NK-92 (cell line): ENCODE data around the gene ANTXRL.
"Not testable (repeated sequence)": the region's sequence is repeated elsewhere in the genome, so short reads cannot be mapped to it uniquely, and the experiment has no call there.

ENCODE experiments used
- DNase-seq: peaks from one replicate; lab custom pipeline; 2025; ENCODE audit not compliant: unreplicated experiment; lab: John Stamatoyannopoulos, UW

The ANTXRL gene

DNA sequence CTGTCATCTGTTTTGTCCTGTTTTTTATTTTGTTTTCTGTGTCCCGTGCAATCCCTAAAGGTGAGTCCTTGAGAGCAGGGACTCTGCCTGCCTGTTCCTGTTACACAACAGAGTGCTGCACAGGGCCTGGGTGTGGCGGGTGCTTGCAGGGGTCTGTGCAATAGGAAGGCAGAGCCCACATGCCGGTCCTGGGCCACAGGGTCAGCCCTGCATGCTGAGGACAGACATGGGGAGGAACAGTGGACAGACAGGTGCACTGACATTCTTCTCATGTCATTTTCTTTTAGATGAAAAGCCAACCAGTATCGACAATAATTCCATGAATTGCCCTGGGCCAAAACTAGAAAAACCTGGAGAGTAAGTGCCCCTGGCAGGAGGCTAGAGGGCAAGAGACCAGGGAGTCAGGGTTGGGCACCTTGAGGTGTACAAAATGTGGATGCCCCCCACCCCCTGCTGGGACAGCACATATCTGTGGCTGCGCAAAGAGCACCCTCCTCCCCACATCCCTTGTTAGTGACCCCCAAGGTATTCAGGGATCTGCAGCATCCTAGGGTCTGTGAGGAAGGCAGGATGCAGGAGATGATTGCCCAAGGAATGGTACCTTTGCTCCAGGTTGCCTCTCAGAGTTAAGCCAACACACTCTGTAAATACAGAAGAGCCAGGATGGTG lies 19.9 kb downstream of the ANTXRL start:
- no peak for DNase-seq

GRCh38 chr10:46307281-46308112 lies 20.7 kb downstream of the ANTXRL start:
- no peak for DNase-seq

DNA sequence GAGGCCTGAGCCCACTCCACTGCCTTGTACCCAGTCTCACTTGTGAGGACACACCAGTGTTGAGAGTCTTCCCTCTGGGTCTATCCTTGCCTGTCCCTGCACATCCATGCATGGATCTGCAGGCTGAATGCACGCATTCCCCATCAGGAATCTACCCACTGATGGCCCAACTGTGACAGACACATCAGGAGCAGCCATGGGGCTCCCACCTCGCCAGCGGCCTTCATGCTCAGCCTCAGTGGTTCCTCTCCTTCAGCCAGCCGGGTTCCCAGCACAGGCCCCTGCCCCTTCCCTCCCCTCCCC lies 21.3 kb downstream of the ANTXRL start:
- DNase-seq = no peak

GRCh38 chr10:46308666-46309450 lies 22.1 kb downstream of the ANTXRL start:
- DNase-seq = no peak

DNA sequence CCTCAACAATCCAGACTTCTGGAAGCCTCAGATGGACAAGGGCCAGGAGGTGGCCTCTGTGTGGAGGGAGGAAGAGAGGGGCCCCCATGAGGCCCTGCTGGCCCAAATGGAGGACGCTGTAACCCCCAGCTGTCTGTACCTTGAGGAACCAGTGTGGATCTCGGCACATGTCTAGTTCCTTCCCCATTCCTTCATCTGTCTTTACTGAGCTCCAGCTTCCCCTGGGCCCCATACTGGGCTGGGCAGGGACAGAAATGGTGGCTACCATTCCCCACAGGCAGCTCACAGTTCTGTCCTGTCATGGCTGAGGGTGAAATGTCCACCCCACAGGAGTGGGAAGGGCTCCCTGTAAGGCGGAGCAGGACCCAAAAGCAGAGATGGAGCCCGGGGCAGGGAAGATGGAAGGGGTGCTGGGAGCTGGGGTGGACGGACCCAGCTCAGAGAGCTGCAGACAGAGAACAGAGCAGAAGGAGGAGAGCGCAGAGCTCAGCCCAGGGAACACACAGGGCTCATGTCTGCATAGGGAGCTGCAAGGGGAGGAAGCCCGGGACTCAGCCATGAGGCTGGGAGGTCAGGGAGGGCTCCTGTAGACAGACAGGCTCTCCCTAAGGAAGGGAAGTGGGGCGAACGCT lies 22.8 kb downstream of the ANTXRL start:
- no peak for DNase-seq

GRCh38 chr10:46310143-46310514 lies 23.3 kb downstream of the ANTXRL start:
- DNase-seq = no peak

DNA sequence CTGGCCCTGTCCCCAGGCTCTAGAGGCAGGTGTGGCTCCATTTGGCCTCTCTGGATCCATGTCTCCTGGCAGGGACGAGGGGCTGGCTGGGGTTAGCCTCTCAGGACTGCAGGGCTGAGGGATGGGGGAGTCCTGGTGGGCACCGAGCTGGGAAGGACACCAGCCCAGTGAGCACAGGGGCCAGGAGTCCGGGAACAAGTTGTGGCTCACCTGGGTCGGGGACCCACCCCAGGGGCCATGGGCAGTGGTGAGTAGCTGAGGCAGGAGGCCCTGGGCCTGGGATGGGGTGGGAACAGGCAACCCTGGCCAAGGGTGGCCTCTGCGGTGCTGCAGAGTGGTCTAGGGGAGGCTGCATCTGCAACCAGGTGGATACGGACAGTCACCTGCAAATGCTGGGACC lies 24.1 kb downstream of the ANTXRL start:
- DNase-seq = no peak

DNA sequence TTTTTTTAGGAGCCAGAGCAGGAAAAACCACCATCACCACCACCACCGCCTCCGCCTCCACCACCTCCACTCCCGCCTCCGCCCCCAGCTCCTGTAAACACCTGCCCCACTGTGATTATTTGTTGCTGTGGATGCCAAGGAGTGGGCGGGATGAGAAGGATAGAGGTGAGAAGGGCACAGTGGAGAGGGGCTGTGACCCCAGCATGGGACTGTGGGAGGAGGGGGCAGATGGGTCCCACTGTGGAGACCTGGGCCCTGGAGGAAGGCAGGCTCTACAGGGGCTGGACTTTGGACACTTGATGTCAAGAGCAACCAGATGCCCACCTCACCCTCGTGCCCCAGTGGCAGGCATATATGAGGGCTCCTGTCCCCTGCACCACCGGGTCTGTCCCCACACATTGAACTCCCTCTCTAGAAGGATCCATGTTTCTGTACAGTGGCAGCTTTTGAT lies 24.7 kb downstream of the ANTXRL start:
- DNase-seq = no peak

GRCh38 chr10:46311961-46312431 lies 25.2 kb downstream of the ANTXRL start:
- DNase-seq = not testable (repeated sequence)

- no peak for DNase-seq
Measured at GRCh38 chr10:46312953-46313352, 26.2 kb downstream of the ANTXRL start.

DNA sequence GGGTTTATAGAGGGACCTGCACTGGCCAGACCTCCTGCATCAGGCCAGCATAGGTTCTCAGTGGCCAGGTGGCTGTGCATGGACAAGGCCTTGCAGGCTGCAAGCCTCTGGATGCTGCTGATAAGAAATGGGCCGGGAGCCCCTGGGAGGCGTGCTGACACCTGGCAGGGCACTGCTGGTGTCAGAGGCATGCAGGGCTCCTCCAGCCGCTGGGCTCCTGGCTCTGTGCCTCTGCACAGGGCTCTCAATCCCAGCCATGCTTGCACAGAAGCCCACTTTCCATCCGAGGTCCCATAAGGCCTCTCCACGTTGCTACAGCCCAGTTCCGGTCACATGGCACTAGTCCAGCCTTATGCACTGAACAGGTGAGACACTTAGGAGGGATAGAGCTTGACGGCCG lies 27.3 kb downstream of the ANTXRL start:
- no peak for DNase-seq

DNA sequence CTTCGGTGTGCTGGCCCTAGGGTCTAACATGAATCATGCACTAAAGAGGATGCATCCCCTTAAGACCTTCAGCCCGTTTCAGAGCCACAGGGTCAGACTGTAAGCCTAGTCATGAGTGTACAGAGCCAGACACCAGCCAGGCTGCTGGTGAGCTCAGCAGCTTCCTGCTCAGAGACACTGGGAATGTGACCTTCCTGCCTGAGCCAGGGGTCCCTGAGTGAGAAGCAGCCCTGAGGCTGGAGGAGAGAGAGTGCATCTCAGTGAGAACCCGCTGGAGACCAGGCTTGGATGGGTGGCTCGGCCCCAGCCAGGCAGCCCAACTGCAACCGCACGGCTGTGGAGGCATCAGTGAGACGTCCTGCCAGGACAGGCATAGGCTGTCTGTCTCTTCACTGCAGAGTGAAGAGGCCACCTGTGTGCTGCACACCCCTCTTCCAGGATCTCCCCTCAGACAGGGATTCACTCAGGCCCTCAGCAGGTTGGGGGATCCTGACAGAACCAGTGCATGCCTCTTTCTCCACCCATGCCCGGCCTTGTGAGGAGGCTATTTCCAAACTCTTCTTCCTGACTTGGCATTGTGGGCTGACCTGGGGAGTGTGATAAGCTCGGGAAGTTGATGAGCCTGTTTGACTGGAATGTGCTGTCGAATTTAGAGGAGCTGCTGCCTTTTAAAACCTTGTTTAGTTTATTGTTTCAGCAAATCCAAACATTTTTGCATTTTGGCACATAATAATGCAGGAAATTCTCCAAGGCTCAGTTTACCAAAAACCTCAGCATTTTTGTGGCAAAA lies 28.5 kb downstream of the ANTXRL start:
- DNase-seq = not testable (repeated sequence)

DNA sequence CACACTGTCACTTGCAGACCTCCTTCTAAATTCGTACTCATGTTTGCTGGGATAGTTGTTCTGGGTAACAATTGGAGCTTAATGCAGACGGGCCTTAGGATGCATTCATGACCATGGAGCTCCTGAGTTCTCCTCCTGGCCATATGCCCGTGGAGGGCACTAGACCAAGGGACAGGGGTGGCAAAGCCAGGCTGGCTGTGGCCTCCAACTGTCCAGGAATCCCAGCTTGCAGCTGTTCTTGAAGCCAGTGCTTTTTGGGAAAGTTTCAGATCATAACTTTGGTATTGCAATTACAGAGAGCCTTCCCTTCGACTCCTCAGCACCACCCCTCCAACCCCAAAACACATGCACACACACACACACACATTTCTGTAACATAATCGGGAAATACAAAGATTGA lies 30.6 kb downstream of the ANTXRL start:
- no peak for DNase-seq

DNA sequence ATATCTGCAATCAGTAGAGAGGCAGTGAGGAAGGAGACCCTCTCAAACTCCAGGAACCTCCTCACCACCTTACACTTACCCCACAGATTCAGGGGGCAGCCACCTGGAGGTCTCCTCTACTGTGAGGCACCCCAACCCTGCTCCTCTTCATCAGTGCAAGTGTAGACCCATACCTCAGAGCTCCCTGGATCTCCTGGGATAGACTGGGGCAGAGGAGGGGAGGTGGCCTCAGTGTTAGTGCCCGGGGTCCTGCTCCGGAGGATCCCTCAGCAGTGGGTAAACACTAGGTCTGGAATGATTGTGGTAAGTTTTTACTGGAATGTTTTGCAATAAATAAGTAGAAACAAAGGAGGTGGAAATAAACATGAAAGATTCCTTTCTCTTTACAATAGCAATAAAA lies 31.1 kb downstream of the ANTXRL start:
- DNase-seq = no peak

DNA sequence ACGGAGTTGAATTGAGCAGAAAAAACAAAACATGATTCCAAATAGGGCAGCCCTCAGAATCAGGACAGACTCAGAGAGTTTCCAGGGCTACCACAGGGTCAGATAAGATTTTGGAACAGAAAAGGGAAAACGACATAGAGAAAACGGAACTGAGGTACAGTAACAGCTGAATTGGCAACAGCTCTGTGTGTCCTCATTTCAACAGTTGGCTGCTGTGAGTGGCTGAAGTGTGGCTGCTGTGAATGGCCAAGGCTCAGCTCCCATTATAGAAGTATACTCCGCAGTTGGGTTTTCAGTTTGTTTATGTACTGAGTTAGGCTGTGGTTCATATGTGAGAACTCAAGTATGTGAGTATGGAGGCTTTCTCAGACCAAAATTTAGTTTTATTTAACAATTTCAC lies 32.0 kb downstream of the ANTXRL start:
- no peak for DNase-seq

DNA sequence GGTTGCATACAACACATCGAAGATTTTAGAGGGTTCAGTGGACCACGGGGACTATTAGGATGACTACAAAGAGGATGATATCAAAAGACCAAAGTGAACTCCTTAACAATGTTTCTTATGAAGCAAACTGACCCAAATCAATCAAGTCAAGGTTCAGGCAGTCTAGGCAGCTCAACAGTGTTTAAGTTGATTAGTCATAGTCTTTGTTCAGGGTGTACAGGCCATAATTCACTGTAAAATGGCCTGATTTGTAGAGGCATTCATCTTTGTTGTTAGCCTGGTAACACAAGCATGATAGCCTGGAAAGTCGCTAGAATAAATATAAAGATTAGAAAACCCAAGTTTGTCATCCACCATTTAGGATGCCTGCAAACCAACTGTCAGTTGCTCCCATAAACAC lies 32.6 kb downstream of the ANTXRL start:
- DNase-seq = no peak

DNA sequence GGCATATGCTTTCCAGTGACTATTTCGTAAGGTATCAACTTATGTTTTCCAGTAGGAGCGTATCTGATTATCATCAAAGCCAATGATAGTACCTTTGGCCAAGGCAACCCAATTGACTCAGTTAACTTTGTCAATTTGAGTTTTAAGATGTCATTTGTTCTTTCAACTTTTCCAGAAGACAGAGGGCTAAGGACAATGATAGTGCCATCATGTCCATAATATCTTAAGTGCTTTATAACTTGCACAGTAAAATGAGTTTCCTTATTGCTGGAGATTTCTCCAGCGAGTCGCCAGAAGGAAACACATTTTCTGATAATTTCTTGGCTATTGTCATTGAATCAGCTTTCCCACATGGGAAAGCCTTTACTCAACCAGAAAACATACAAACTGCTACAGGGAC lies 35.0 kb downstream of the ANTXRL start:
- no peak for DNase-seq

DNA sequence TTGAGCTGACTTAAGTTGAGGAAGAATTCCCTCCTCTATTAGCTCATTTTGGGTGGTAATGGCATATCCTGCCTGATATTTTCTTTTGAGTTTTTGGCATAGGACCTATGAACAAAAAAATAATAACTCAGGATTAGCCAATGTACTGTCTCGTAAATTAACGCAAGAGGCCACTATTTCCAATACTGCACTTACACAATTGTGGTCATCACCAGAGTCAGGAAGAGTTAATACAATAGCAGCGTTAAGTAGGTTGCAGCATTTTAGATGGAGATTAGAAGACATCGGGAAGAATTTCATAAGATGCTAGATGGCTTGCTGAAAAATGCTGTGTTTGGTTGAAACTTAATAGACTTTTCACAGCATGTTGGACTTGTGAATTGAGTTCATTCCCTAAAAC lies 36.4 kb downstream of the ANTXRL start:
- DNase-seq = no peak

DNA sequence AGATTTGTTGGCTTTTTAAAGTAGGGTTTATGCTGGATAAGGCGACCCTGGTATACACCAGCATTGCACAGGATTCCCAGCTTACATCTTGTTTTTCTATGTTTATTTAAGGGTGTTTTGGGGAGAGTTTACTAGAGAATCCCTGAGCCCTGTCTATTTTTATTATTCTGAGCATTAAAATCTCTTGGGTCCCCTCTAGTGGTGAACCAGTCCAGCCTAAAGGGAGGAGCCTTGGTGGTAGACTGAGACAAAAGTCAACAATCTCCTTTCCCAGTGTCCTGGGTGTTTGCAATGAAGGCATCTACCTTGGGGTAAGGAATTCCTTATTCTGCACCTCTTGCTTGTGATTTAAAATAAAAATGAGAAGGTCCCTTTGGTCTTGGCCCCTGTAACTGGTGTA lies 38.2 kb downstream of the ANTXRL start:
- no peak for DNase-seq

- no peak for DNase-seq
Measured at GRCh38 chr10:46326066-46326465, 39.3 kb downstream of the ANTXRL start.

GRCh38 chr10:46326971-46327370 lies 40.2 kb downstream of the ANTXRL start:
- DNase-seq = no peak
